SU-DHL-6 (cell line): ENCODE measurements around the gene CLASP1.

Experiments used
- H2AFZ ChIP-seq: fragments of 200-600 bp; sonication (generic); 2 replicates; pipeline ENCODE4 v1.6.1; 2014; ENCODE audit warnings: low read depth, mild to moderate bottlenecking, moderate library complexity, mixed read lengths, antibody characterized with exemption, low read length; ENCODE audit not compliant: severe bottlenecking
- H3F3A ChIP-seq: fragments of 200-600 bp; shearing (Covaris generic); 2 replicates; pipeline ENCODE4 v1.6.0; 2016; ENCODE audit warnings: antibody characterized with exemption, mild to moderate bottlenecking; ENCODE audit not compliant: insufficient read depth
- H3K27ac ChIP-seq: fragments of 200-600 bp; sonication (generic); 2 replicates; pipeline ENCODE4 v1.5.1; 2016; ENCODE audit warnings: low read depth, mild to moderate bottlenecking, low read length, moderate library complexity, mixed read lengths
- H3K27me3 ChIP-seq: fragments of 200-600 bp; sonication (generic), shearing (Covaris generic); 2 replicates; pipeline ENCODE4 v1.6.0; 2014; ENCODE audit warnings: mild to moderate bottlenecking, low read length
- H3K36me3 ChIP-seq: fragments of 200-600 bp; sonication (generic); 2 replicates; pipeline ENCODE4 v1.6.1; 2014; ENCODE audit warnings: mild to moderate bottlenecking, low read length, mixed read lengths
- H3K4me2 ChIP-seq: fragments of 300-600, 200-600 bp; shearing (Covaris generic), sonication (generic); 2 replicates; pipeline ENCODE4 v1.6.0; 2014; ENCODE audit warnings: low read length, low read depth, mild to moderate bottlenecking; ENCODE audit not compliant: poor library complexity, severe bottlenecking
- H3K4me3 ChIP-seq: fragments of 200-600 bp; sonication (generic); 2 replicates; pipeline ENCODE4 v1.5.1; 2014; ENCODE audit warnings: antibody characterized with exemption, low read length, mild to moderate bottlenecking, mixed read lengths; ENCODE audit not compliant: insufficient read depth, poor library complexity, severe bottlenecking
- H3K79me2 ChIP-seq: fragments of 200-600 bp; sonication (generic); 2 replicates; pipeline ENCODE4 v1.6.1; 2014; ENCODE audit warnings: mild to moderate bottlenecking, low read length, moderate library complexity; ENCODE audit not compliant: insufficient read depth
- H3K9ac ChIP-seq: fragments of 200-600 bp; sonication (generic); 2 replicates; pipeline ENCODE4 v1.7.0; 2014; ENCODE audit warnings: mild to moderate bottlenecking, low read length
- H3K9me2 ChIP-seq: fragments of 200-600 bp; sonication (generic); replicated peaks from 2 replicates; pipeline ENCODE4 v1.6.1; 2014; ENCODE audit warnings: low read length; ENCODE audit not compliant: insufficient read depth
- H3K9me3 ChIP-seq: fragments of 200-600 bp; sonication (generic); 2 replicates; pipeline ENCODE4 v1.6.1; 2014; ENCODE audit warnings: low read length, mixed read lengths; ENCODE audit not compliant: insufficient read depth
- H4K20me1 ChIP-seq: fragments of 200-600 bp; sonication (generic); 2 replicates; pipeline ENCODE4 v1.6.1; 2014; ENCODE audit warnings: low read depth, mild to moderate bottlenecking, antibody characterized with exemption, low read length, moderate library complexity, mixed read lengths
- CTCF ChIP-seq: fragments of 200-600 bp; sonication (generic); IDR thresholded peaks from one replicate; pipeline ENCODE4 v1.5.1; 2017; ENCODE audit warnings: antibody characterized with exemption, mild to moderate bottlenecking, low read length, moderate library complexity; ENCODE audit not compliant: insufficient read depth, poor library complexity, severe bottlenecking
- EZH2phosphoT487 ChIP-seq: fragments of 200-600 bp; sonication (generic), shearing (Covaris generic); conservative IDR thresholded peaks from 2 replicates; pipeline ENCODE4 v1.6.1; 2018; ENCODE audit warnings: mild to moderate bottlenecking, antibody characterized with exemption, low read length, moderate library complexity, mixed read lengths

The CLASP1 gene

GRCh38 chr2:121297217-121297830, 351.9 kb downstream of the CLASP1 start:
- no peaks in the 10 kb centered on the region for H3K79me2 ChIP-seq
- H3K27ac ChIP-seq = no peak overlapping the region
- no peaks in the 10 kb centered on the region for H3K27me3 ChIP-seq
- H2AFZ ChIP-seq = no peak overlapping the region
- no peaks in the 10 kb centered on the region for H3K9me2 ChIP-seq
- H3K4me3 ChIP-seq = no peak overlapping the region
- H3K9ac ChIP-seq = no peak overlapping the region
- TF ChIP-seq EZH2phosphoT487 (no peak), CTCF (no peak)
- H3K9me3 ChIP-seq = no peaks in the 10 kb centered on the region
- H3F3A ChIP-seq = no peaks in the 10 kb centered on the region
- H3K4me2 ChIP-seq = no peak overlapping the region
- no peaks in the 10 kb centered on the region for H3K36me3 ChIP-seq
- H4K20me1 ChIP-seq = no peaks in the 10 kb centered on the region

- Histone ChIP-seq H3K27me3 (no peaks in the 10 kb centered on the region), H3K9ac (no peak overlapping the region), H3K27ac (no peak overlapping the region), H3F3A (no peaks in the 10 kb centered on the region), H4K20me1 (no peaks in the 10 kb centered on the region), H3K9me3 (no peaks in the 10 kb centered on the region), H3K79me2 (no peaks in the 10 kb centered on the region), H2AFZ (no peak overlapping the region), H3K9me2 (no peaks in the 10 kb centered on the region), H3K4me3 (no peak overlapping the region), H3K4me2 (no peak overlapping the region), H3K36me3 (no peaks in the 10 kb centered on the region)
- TF ChIP-seq EZH2phosphoT487 (no peak), CTCF (no peak)
Observed at GRCh38 chr2:121295911-121296650, 353.2 kb downstream of the CLASP1 start.

GRCh38 chr2:121294881-121295840, 354.1 kb downstream of the CLASP1 start:
- Histone ChIP-seq H3K9me2 (no peaks in the 10 kb centered on the region), H3K9me3 (no peaks in the 10 kb centered on the region), H2AFZ (no peak overlapping the region), H3K9ac (no peak overlapping the region), H3F3A (no peaks in the 10 kb centered on the region), H3K27me3 (no peaks in the 10 kb centered on the region), H3K79me2 (no peaks in the 10 kb centered on the region), H4K20me1 (no peaks in the 10 kb centered on the region), H3K4me2 (no peak overlapping the region), H3K4me3 (no peak overlapping the region), H3K27ac (no peak overlapping the region), H3K36me3 (no peaks in the 10 kb centered on the region)
- no peak for TF ChIP-seq EZH2phosphoT487
- TF ChIP-seq CTCF = no peak
